ENCODE results near the gene HECW1. TPM values are rescaled to one million over a fixed set of nuclear protein-coding genes. Genes with fewer than 3 reads are reported as not detected.

Gene HECW1
- total RNA-seq, 1 donor from 2014 or later = not detected

GRCh38 chr7:43439631-43440401, 327.4 kb downstream of the HECW1 start:
- DNase-seq (ENCODE audit: low read depth) = no peak
- TF ChIP-seq CTCF (conservative IDR thresholded peaks at IDR 0.05; ENCODE audit: low read depth, low read length) = peak; percentile 85
- H3K4me3 ChIP-seq (ENCODE audit: low read depth, low read length) = no peak overlapping the region

GRCh38 chr7:43441231-43442130, 329.0 kb downstream of the HECW1 start:
- no peak overlapping the region for H3K4me3 ChIP-seq (ENCODE audit: low read depth, low read length)
- DNase-seq (ENCODE audit: low read depth) = no peak
- TF ChIP-seq CTCF (conservative IDR thresholded peaks at IDR 0.05; ENCODE audit: low read depth, low read length) = no peak

- no peak for DNase-seq (ENCODE audit: low read depth)
- TF ChIP-seq CTCF (conservative IDR thresholded peaks at IDR 0.05; ENCODE audit: low read depth, low read length) = no peak
- no peak overlapping the region for H3K4me3 ChIP-seq (ENCODE audit: low read depth, low read length)
Observed at GRCh38 chr7:43443381-43443780, 330.9 kb downstream of the HECW1 start.

GRCh38 chr7:43444711-43445578, 332.5 kb downstream of the HECW1 start:
- no peak for TF ChIP-seq CTCF (conservative IDR thresholded peaks at IDR 0.05; ENCODE audit: low read depth, low read length)
- no peak for DNase-seq (ENCODE audit: low read depth)
- H3K4me3 ChIP-seq (ENCODE audit: low read depth, low read length) = no peak overlapping the region

GRCh38 chr7:43449577-43449976, 337.1 kb downstream of the HECW1 start:
- no peak overlapping the region for H3K4me3 ChIP-seq (ENCODE audit: low read depth, low read length)
- DNase-seq (ENCODE audit: low read depth) = no peak
- no peak for TF ChIP-seq CTCF (conservative IDR thresholded peaks at IDR 0.05; ENCODE audit: low read depth, low read length)

GRCh38 chr7:43450894-43451293, 338.4 kb downstream of the HECW1 start:
- no peak overlapping the region for H3K4me3 ChIP-seq (ENCODE audit: low read depth, low read length)
- no peak for DNase-seq (ENCODE audit: low read depth)
- no peak for TF ChIP-seq CTCF (conservative IDR thresholded peaks at IDR 0.05; ENCODE audit: low read depth, low read length)

Data from epithelial cell of proximal tubule (primary cell).